ENCODE results near the gene ATXN7L1. TPM values are rescaled to one million over a fixed set of nuclear protein-coding genes. Genes with fewer than 3 reads are reported as not detected.

Gene ATXN7L1
- total and polyA plus RNA-seq, 2 of the 8 experiments (the other 6 are each of a cell fraction or from before 2014, with no cell fraction given): 14.3 to 34.0 TPM

- TF ChIP-seq CHD7 (IDR thresholded peaks at IDR 0.05; ENCODE audit: insufficient replicate concordance, low read length): no peak
- no peak for TF ChIP-seq SRF (IDR thresholded peaks at IDR 0.05; ENCODE audit: low read depth, low read length)
- TF ChIP-seq TBP (IDR thresholded peaks at IDR 0.05; ENCODE audit: low read depth, low read length): no peak
- TF ChIP-seq RXRA (IDR thresholded peaks at IDR 0.05; ENCODE audit: insufficient read depth, low read depth, low read length): no peak
- no peak for TF ChIP-seq KDM5A (IDR thresholded peaks at IDR 0.05; ENCODE audit: low read length)
- no peak for TF ChIP-seq ATF3 (IDR thresholded peaks at IDR 0.05; ENCODE audit: insufficient read depth, low read depth, low read length)
- 0 out of 2 replicates have a peak, but pooled peaks have one; percentile 15 for TF ChIP-seq YY1 (IDR thresholded peaks at IDR 0.05; ENCODE audit: low read depth, low read length)
- peak in 1 of 2 experiments; percentile 37 for TF ChIP-seq BCL11A (IDR thresholded peaks at IDR 0.05; ENCODE audit: low read depth in 2 of 2, low read length in 2 of 2)
- no peak; a peak in 1 of 4 replicates for TF ChIP-seq SIN3A (conservative IDR thresholded peaks at IDR 0.05 in 1 of 2, IDR thresholded peaks at IDR 0.05 in 1 of 2; ENCODE audit: low read depth in 1 of 2, low read length in 2 of 2)
Observed at GRCh38 chr7:105837765-105838626, 38.4 kb downstream of the ATXN7L1 start (continued).

All from H1 (cell line).